Measurements from ENCODE around the gene MRPS22.
"Not testable (repeated sequence)": the region's sequence is repeated elsewhere in the genome, so short reads cannot be mapped to it uniquely, and the experiment has no call there.

Gene MRPS22

GRCh38 chr3:139396707-139397106 lies 52.9 kb downstream of the MRPS22 start:
- DNase-seq (ENCODE audit: low read depth), result no peak

- DNase-seq (ENCODE audit: low read depth), result not testable (repeated sequence)
These were observed 57.3 kb downstream of the MRPS22 start for GRCh38 chr3:139401155-139401554.
